ENCODE data around the gene GTF2IRD2.
"Not testable (repeated sequence)": the region's sequence is repeated elsewhere in the genome, so short reads cannot be mapped to it uniquely, and the experiment has no call there.

GTF2IRD2 gene

GRCh38 chr7:74788369-74789150 is 62.8 kb downstream of the GTF2IRD2 start:
- in situ Hi-C loops (cut with MboI; ENCODE audit: low sequenced_read_pairs): not testable (repeated sequence)

GRCh38 chr7:74783595-74783994 is 67.8 kb downstream of the GTF2IRD2 start:
- in situ Hi-C loops (cut with MboI; ENCODE audit: low sequenced_read_pairs): not testable (repeated sequence)

- in situ Hi-C loops (cut with MboI; ENCODE audit: low sequenced_read_pairs): not testable (repeated sequence)
Observed at GRCh38 chr7:74781746-74782145, 69.7 kb downstream of the GTF2IRD2 start.

- in situ Hi-C loops (cut with MboI; ENCODE audit: low sequenced_read_pairs): not testable (repeated sequence)
Observed at GRCh38 chr7:74779053-74779452, 72.4 kb downstream of the GTF2IRD2 start.

GRCh38 chr7:74775111-74775510 is 76.3 kb downstream of the GTF2IRD2 start:
- in situ Hi-C loops (cut with MboI; ENCODE audit: low sequenced_read_pairs): not testable (repeated sequence)

GRCh38 chr7:74773760-74774750 is 77.3 kb downstream of the GTF2IRD2 start, which contains the start of gene NCF1:
Gene NCF1 (plus strand): TSS chr7:74774011. CDS start chr7:74774032, 21 bp downstream.
- in situ Hi-C loops (cut with MboI; ENCODE audit: low sequenced_read_pairs): not testable (repeated sequence)

GRCh38 chr7:74772093-74772492 is 79.3 kb downstream of the GTF2IRD2 start:
- in situ Hi-C loops (cut with MboI; ENCODE audit: low sequenced_read_pairs): not testable (repeated sequence)

GRCh38 chr7:74770062-74770461 is 81.3 kb downstream of the GTF2IRD2 start:
- in situ Hi-C loops (cut with MboI; ENCODE audit: low sequenced_read_pairs): not testable (repeated sequence)

- in situ Hi-C loops (cut with MboI; ENCODE audit: low sequenced_read_pairs): not testable (repeated sequence)
Observed at GRCh38 chr7:74766991-74767390, 84.4 kb downstream of the GTF2IRD2 start.

- in situ Hi-C loops (cut with MboI; ENCODE audit: low sequenced_read_pairs): not testable (repeated sequence)
Observed at GRCh38 chr7:74766509-74766908, 84.9 kb downstream of the GTF2IRD2 start.

- in situ Hi-C loops (cut with MboI; ENCODE audit: low sequenced_read_pairs): not testable (repeated sequence)
Observed at GRCh38 chr7:74765205-74765918, 86.0 kb downstream of the GTF2IRD2 start.

- in situ Hi-C loops (cut with MboI; ENCODE audit: low sequenced_read_pairs): not testable (repeated sequence)
Observed at GRCh38 chr7:74758982-74759381, 92.4 kb downstream of the GTF2IRD2 start.

- in situ Hi-C loops (cut with MboI; ENCODE audit: low sequenced_read_pairs): not testable (repeated sequence)
Observed at GRCh38 chr7:74758268-74758667, 93.1 kb downstream of the GTF2IRD2 start.

- in situ Hi-C loops (cut with MboI; ENCODE audit: low sequenced_read_pairs): not testable (repeated sequence)
Observed at GRCh38 chr7:74756673-74757072, 94.7 kb downstream of the GTF2IRD2 start.

GRCh38 chr7:74753921-74754482 is 97.4 kb downstream of the GTF2IRD2 start:
- in situ Hi-C loops (cut with MboI; ENCODE audit: low sequenced_read_pairs): not testable (repeated sequence)
